Thyroid gland (tissue), 4 donors: ENCODE data around the gene GTPBP1. TPM values are rescaled to one million over a fixed set of nuclear protein-coding genes. Genes with fewer than 3 reads are reported as not detected.

Experiments
- DNase-seq, 2 donors: peaks; one replicate each; pipeline ENCODE4 v3.0.0-alpha.2; 2019
- H3K27ac ChIP-seq, 3 donors: fragments of 200-600 bp; sonication (generic); 1 replicate in 2 of 3; 2 replicates in 1 of 3; pipeline ENCODE4 v1.5.1; 2016 to 2019; ENCODE audit warnings: mild to moderate bottlenecking in 1 of 3, moderate library complexity in 1 of 3
- H3K27me3 ChIP-seq: fragments of 200-600 bp; sonication (generic); one replicate; pipeline ENCODE4 v1.5.1; 2019
- H3K36me3 ChIP-seq, 2 donors: fragments of 200-600 bp; sonication (generic); one replicate each; pipeline ENCODE4 v1.5.1; 2016 to 2019
- H3K4me1 ChIP-seq, 2 donors: fragments of 200-600 bp; sonication (generic); one replicate each; pipeline ENCODE4 v1.5.1; 2017 to 2019
- H3K4me3 ChIP-seq, 3 donors: fragments of 200-600 bp; sonication (generic); replicated peaks in 1 of 3; 1 replicate in 2 of 3; 2 replicates in 1 of 3; pipeline ENCODE4 v1.5.1; 2016; ENCODE audit warnings: mild to moderate bottlenecking in 1 of 3
- H3K9me3 ChIP-seq: fragments of 200-600 bp; sonication (generic); one replicate; pipeline ENCODE4 v1.5.1; 2017
- CTCF ChIP-seq, 6 experiments: fragments of 200-600 bp in 3 of 6; fragments of 450-650 bp in 3 of 6; sonication (generic) in 3 of 6; IDR thresholded peaks; one replicate each; pipeline ENCODE4 v1.5.1; 2016 to 2019; ENCODE audit warnings: antibody characterized with exemption in 6 of 6, mild to moderate bottlenecking in 2 of 6, inconsistent platforms in 1 of 6, moderate library complexity in 1 of 6
- POLR2A ChIP-seq, 2 donors: fragments of 450-650 bp; IDR thresholded peaks; one replicate each; pipeline ENCODE4 v1.6.1; 2017; ENCODE audit warnings: antibody characterized with exemption in 2 of 2, mild to moderate bottlenecking in 2 of 2, moderate library complexity in 1 of 2
- WGBS, 2 donors: methylation state at CpG; one replicate each; pipeline ENCODE4 v1.1.5; 2017; 5-methylcytosine and 5-hydroxymethylcytosine counted together
- intact Hi-C: fragments of 100-400 bp; cut with DNase I; formaldehyde crosslinking; loops from one replicate; pipeline ENCODE4 v1.15.1; 2023
- total RNA-seq, 4 donors: library from RNA; depleted of rRNA; stranded (reverse); fragments of >200 nt; gene quantifications; one replicate each; pipeline ENCODE4 v1.2.3, GENCODE V29; 2016

Gene GTPBP1
- total RNA-seq, 4 donors from 2014 or later = 51.6 to 117 (median 69.6) TPM

GRCh38 chr22:38755911-38756532 lies 50.3 kb downstream of the GTPBP1 start, which contains the start of gene SUN2:
TSS of gene SUN2 (minus strand) at chr22:38755998. CDS start at chr22:38752628, 3,370 bp downstream.
- Histone ChIP-seq H3K27me3 (no peaks in the 10 kb centered on the region), H3K4me3 (peak within 1 kb of the TSS; percentile 36 to 64 (median 63)), H3K36me3 (peaks cover 10 to 16% of the 10 kb centered on the region in 2 donors), H3K4me1 (peaks cover 16 to 32% of the 10 kb centered on the region in 2 donors), H3K9me3 (no peaks in the 10 kb centered on the region), H3K27ac (peak within 1 kb of the TSS; percentile 91 to 95 (median 94))
- 2 to 10% methylated on average over 3 to 5 of the region's 68 CpGs for WGBS, 2 donors
- intact Hi-C loops = no loop called here
- peak; percentile 95 for DNase-seq
- TF ChIP-seq POLR2A (IDR thresholded peaks at IDR 0.05) = peak; percentile 60 to 84
- TF ChIP-seq CTCF (IDR thresholded peaks at IDR 0.05) = no peak

GRCh38 chr22:38756711-38757463 lies 51.1 kb downstream of the GTPBP1 start:
- peak; percentile 50 to 55 for DNase-seq
- WGBS, 2 donors = 49 to 53% methylated on average over 14 to 17 of the region's 17 CpGs
- peak overlapping the region in 1 of 3 donors; percentile 63 for H3K4me3 ChIP-seq
- H3K4me1 ChIP-seq = peaks cover 16 to 26% of the 10 kb centered on the region in 2 donors
- H3K27ac ChIP-seq = peak overlapping the region in 1 of 3 donors; percentile 94
- no peak for TF ChIP-seq POLR2A (IDR thresholded peaks at IDR 0.05)
- no peak for TF ChIP-seq CTCF (IDR thresholded peaks at IDR 0.05)
- H3K27me3 ChIP-seq = no peaks in the 10 kb centered on the region
- peaks cover 5 to 8% of the 10 kb centered on the region in 2 donors for H3K36me3 ChIP-seq
- intact Hi-C loops = no loop called here
- no peaks in the 10 kb centered on the region for H3K9me3 ChIP-seq

- WGBS, 2 donors = 79 to 92% methylated on average over 3 to 4 of the region's 4 CpGs
- DNase-seq = no peak
- no peaks in the 10 kb centered on the region for H3K9me3 ChIP-seq
- H3K4me1 ChIP-seq = peaks cover 16 to 26% of the 10 kb centered on the region in 2 donors
- TF ChIP-seq POLR2A (IDR thresholded peaks at IDR 0.05) (no peak), CTCF (IDR thresholded peaks at IDR 0.05) (no peak)
- H3K36me3 ChIP-seq = peaks cover 0 to 3% of the 10 kb centered on the region in 2 donors
- intact Hi-C loops = no loop called here
- H3K27me3 ChIP-seq = no peaks in the 10 kb centered on the region
- no peak overlapping the region for H3K4me3 ChIP-seq
- no peak overlapping the region for H3K27ac ChIP-seq
Observed at GRCh38 chr22:38757464-38757757, 51.7 kb downstream of the GTPBP1 start.

GRCh38 chr22:38758276-38758945 lies 52.7 kb downstream of the GTPBP1 start:
- WGBS, 2 donors = 78 to 84% methylated on average over 14 to 16 of the region's 16 CpGs
- Histone ChIP-seq H3K27ac (no peak overlapping the region), H3K27me3 (no peaks in the 10 kb centered on the region), H3K9me3 (no peaks in the 10 kb centered on the region), H3K36me3 (no peaks in the 10 kb centered on the region), H3K4me1 (peaks cover 16 to 25% of the 10 kb centered on the region in 2 donors), H3K4me3 (no peak overlapping the region)
- intact Hi-C loops = no loop called here
- no peak for TF ChIP-seq POLR2A (IDR thresholded peaks at IDR 0.05)
- no peak for TF ChIP-seq CTCF (IDR thresholded peaks at IDR 0.05)
- DNase-seq = no peak
